Left lung (tissue), 10 donors: Measurements from ENCODE around the gene BRSK2. TPM values are rescaled to one million over a fixed set of nuclear protein-coding genes. Genes with fewer than 3 reads are reported as not detected.
"Not testable (repeated sequence)": the region's sequence is repeated elsewhere in the genome, so short reads cannot be mapped to it uniquely, and the experiment has no call there.

Experiments
- ATAC-seq: fragments of 200-7000 bp; cut with Tn5 transposase; one replicate; pipeline ENCODE4 v1.9.1; 2020; ENCODE audit warnings: moderate library complexity
- DNase-seq, 4 donors: peaks; one replicate each; pipeline ENCODE4 v3.0.0-alpha.2; 2013 to 2020
- H3K27ac ChIP-seq, 2 donors: fragments of 200-600 bp; sonication (generic) in 1 of 2; one replicate each; pipeline versions ENCODE4 v1.5.0 to v1.8.0; 2020 to 2021
- H3K27me3 ChIP-seq, 2 donors: fragments of 200-600 bp; sonication (generic) in 1 of 2; one replicate each; pipeline versions ENCODE4 v1.5.0 to v1.8.0; 2020 to 2021
- H3K36me3 ChIP-seq, 2 donors: fragments of 200-600 bp; sonication (generic) in 1 of 2; one replicate each; pipeline versions ENCODE4 v1.5.0 to v1.8.0; 2020 to 2021
- H3K4me1 ChIP-seq, 2 donors: fragments of 200-600 bp; one replicate each; pipeline ENCODE4 v1.8.0; 2021
- H3K4me3 ChIP-seq, 2 donors: fragments of 200-600 bp; sonication (generic) in 1 of 2; one replicate each; pipeline versions ENCODE4 v1.5.0 to v1.8.0; 2020 to 2021; ENCODE audit warnings: mild to moderate bottlenecking in 1 of 2
- H3K9me3 ChIP-seq, 2 donors: fragments of 200-600 bp; sonication (generic) in 1 of 2; one replicate each; pipeline versions ENCODE4 v1.5.0 to v1.8.0; 2020 to 2021
- intact Hi-C, 2 donors: fragments of 100-400 bp; cut with DNase I; formaldehyde crosslinking; loops; one replicate each; pipeline versions ENCODE4 v1.11.2 to v1.14.2; 2022
- polyA plus RNA-seq, 6 donors: library from polyadenylated mRNA; unstranded; fragments of 120-200 nt; gene quantifications; one replicate each; pipeline ENCODE4 v1.2.1, GENCODE V29; 2013; ENCODE audit not compliant: insufficient read length in 6 of 6
- total RNA-seq, 2 donors: library from RNA; stranded (reverse); fragmentation: NEBNext Ultra II Directional; extraction: Animal tissue kit (Norgen Biotek cat#: 25700); gene quantifications; one replicate each; pipeline ENCODE4 v1.2.1, GENCODE V29; 2021
- TF ChIP-seq, protein P1 (sequence below), 2 donors: fragments of 200-600 bp; sonication (generic) in 1 of 2; IDR thresholded peaks; one replicate each; pipeline versions ENCODE4 v1.5.0 to v1.8.0; 2021; ENCODE audit warnings: antibody characterized with exemption in 2 of 2
- donor health status: DM: no; HTN: yes; CAD: no.
- donor health status: DM: no; HTN: no; CAD: no.

The BRSK2 gene
- total and polyA plus RNA-seq, 8 donors, result 0.13 to 1.1 (median 0.69) TPM

- Histone ChIP-seq H3K36me3 (no peaks in the 10 kb centered on the region), H3K27ac (no peak overlapping the region), H3K9me3 (no peaks in the 10 kb centered on the region), H3K4me3 (no peak overlapping the region), H3K27me3 (peaks cover 0 to 71% of the 10 kb centered on the region in 2 donors), H3K4me1 (no peaks in the 10 kb centered on the region)
- ATAC-seq (no peak), DNase-seq (no peak)
- intact Hi-C loops, result no loop called here
- TF ChIP-seq, protein P1, sequence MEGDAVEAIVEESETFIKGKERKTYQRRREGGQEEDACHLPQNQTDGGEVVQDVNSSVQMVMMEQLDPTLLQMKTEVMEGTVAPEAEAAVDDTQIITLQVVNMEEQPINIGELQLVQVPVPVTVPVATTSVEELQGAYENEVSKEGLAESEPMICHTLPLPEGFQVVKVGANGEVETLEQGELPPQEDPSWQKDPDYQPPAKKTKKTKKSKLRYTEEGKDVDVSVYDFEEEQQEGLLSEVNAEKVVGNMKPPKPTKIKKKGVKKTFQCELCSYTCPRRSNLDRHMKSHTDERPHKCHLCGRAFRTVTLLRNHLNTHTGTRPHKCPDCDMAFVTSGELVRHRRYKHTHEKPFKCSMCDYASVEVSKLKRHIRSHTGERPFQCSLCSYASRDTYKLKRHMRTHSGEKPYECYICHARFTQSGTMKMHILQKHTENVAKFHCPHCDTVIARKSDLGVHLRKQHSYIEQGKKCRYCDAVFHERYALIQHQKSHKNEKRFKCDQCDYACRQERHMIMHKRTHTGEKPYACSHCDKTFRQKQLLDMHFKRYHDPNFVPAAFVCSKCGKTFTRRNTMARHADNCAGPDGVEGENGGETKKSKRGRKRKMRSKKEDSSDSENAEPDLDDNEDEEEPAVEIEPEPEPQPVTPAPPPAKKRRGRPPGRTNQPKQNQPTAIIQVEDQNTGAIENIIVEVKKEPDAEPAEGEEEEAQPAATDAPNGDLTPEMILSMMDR (IDR thresholded peaks at IDR 0.05), result no peak
Measured at GRCh38 chr11:1407668-1408067, 17.9 kb downstream of the BRSK2 start.

DNA sequence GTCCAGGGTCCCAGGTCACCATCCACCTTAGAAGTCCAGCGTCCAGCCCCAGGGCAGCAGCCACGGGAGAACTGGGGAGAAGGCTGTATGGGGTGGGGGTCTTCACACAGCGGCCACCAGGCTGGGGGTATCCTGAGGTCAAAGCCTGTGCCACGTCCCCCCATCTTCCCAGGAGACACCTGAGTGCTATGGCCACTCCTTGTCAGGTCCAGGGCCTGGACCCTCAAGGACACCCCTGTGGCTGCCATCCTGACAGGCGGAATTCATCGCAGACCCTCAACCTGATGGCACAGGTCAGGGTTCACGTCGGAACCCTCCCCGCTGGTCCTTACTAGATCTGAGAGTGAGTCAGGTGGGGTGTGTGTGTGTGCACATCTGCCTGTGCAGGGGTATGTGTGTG is 18.6 kb downstream of the BRSK2 start:
- ATAC-seq (no peak), DNase-seq (no peak)
- H3K4me3 ChIP-seq, result no peak overlapping the region
- no peaks in the 10 kb centered on the region for H3K4me1 ChIP-seq
- no peak overlapping the region for H3K27ac ChIP-seq
- intact Hi-C loops, result no loop called here
- peaks cover 0 to 70% of the 10 kb centered on the region in 2 donors for H3K27me3 ChIP-seq
- TF ChIP-seq, protein P1 (IDR thresholded peaks at IDR 0.05), result no peak
- no peaks in the 10 kb centered on the region for H3K36me3 ChIP-seq
- H3K9me3 ChIP-seq, result no peaks in the 10 kb centered on the region

- no peaks in the 10 kb centered on the region for H3K4me1 ChIP-seq
- H3K27ac ChIP-seq, result no peak overlapping the region
- peaks cover 0 to 63% of the 10 kb centered on the region in 2 donors for H3K27me3 ChIP-seq
- no peaks in the 10 kb centered on the region for H3K9me3 ChIP-seq
- TF ChIP-seq, protein P1 (IDR thresholded peaks at IDR 0.05), result no peak
- H3K36me3 ChIP-seq, result no peaks in the 10 kb centered on the region
- ATAC-seq, result no peak
- intact Hi-C loops, result no loop called here
- no peak for DNase-seq
- H3K4me3 ChIP-seq, result no peak overlapping the region
Measured at GRCh38 chr11:1409108-1409851, 19.5 kb downstream of the BRSK2 start.

GRCh38 chr11:1409852-1410125 is 20.1 kb downstream of the BRSK2 start:
- ATAC-seq, DNase-seq, intact Hi-C loops: not testable (repeated sequence)

GRCh38 chr11:1410366-1411291 is 20.9 kb downstream of the BRSK2 start:
- Histone ChIP-seq H3K9me3 (peaks cover 0 to 7% of the 10 kb centered on the region in 2 donors), H3K27me3 (peaks cover 0 to 50% of the 10 kb centered on the region in 2 donors), H3K27ac (no peak overlapping the region), H3K36me3 (no peaks in the 10 kb centered on the region), H3K4me3 (no peak overlapping the region), H3K4me1 (no peaks in the 10 kb centered on the region)
- intact Hi-C loops, result no loop called here
- TF ChIP-seq, protein P1 (IDR thresholded peaks at IDR 0.05), result no peak
- ATAC-seq (no peak), DNase-seq (peak in 2 of 4 donors; percentile 36 to 83)

More at GRCh38 chr11:1409852-1410125, 20.1 kb downstream of the BRSK2 start:
- H3K27me3 ChIP-seq, result peaks cover 0 to 58% of the 10 kb centered on the region in 2 donors
- H3K9me3 ChIP-seq, H3K4me3 ChIP-seq, H3K4me1 ChIP-seq, H3K36me3 ChIP-seq, H3K27ac ChIP-seq: not testable (repeated sequence)
